HS-27A (cell line): ENCODE measurements around the gene GAL3ST2.

ENCODE experiments used
- DNase-seq: peaks from one replicate; pipeline ENCODE4 v3.0.0-alpha.2; 2012; ENCODE audit warnings: low read depth, missing footprints

Gene GAL3ST2

GRCh38 chr2:241844831-241845578 is 68.4 kb downstream of the GAL3ST2 start:
- DNase-seq = no peak

GRCh38 chr2:241846406-241846805 is 69.8 kb downstream of the GAL3ST2 start:
- no peak for DNase-seq

- no peak for DNase-seq
Measured at GRCh38 chr2:241848761-241849615, 72.4 kb downstream of the GAL3ST2 start.

GRCh38 chr2:241849616-241850543 is 73.3 kb downstream of the GAL3ST2 start:
- DNase-seq = no peak

GRCh38 chr2:241850544-241851324 is 74.1 kb downstream of the GAL3ST2 start:
- no peak for DNase-seq

- no peak for DNase-seq
Measured at GRCh38 chr2:241851325-241852115, 74.9 kb downstream of the GAL3ST2 start.

- DNase-seq = no peak
Measured at GRCh38 chr2:241852116-241852980, 75.7 kb downstream of the GAL3ST2 start.

GRCh38 chr2:241852981-241853631 is 76.5 kb downstream of the GAL3ST2 start:
- DNase-seq = no peak
